NCI-H524 (cell line): Measurements from ENCODE around the gene TMEM63A.
A peak's percentile ranks its signal among the peaks of the same experiment; 100 is the strongest.

Experiments
- DNase-seq, 2 experiments: peaks; one replicate each; lab custom pipeline; 2025; lab: John Stamatoyannopoulos, UW

TMEM63A gene

DNA sequence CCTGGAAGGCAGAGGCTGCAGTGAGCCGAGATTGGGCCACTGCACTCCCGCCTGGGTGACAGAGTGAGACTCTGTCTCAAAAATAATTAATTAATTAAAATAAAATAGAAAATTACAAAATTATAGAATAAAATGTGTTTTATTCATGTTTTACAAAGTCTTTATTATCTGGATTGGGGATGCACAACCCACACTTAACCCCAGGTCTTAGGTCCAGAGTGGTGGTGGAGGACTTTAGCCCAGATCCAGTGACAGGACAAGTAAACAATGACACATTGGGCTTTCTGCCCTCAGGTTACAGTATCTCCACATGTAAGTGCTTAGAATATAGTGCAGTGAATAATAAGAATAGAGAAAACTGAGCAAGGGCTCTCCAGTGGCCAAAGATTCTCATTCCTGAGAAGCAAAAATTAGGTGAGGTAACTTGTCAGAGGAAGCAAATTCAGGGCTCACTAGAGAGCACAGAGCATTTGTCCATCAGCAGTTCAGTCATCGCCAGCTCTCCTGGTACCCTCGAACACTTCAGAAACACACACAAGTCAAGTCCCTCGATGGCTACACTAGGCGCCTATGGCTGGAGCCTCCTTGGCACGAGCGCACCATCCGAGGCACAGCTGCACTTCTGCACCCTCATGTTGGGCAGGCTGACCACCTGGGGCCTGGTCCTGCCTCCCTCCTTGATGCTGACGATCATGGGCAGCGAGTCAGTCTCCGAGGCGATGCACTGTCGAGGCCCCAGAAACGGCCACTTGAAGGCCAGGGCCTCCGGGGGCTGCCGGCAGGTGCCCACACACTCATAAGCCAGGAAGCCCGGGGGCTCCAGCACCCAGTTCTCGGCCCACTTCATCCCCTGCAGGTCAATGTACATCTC, 4.2 kb upstream of the TMEM63A start:
- DNase-seq, result no peak

DNA sequence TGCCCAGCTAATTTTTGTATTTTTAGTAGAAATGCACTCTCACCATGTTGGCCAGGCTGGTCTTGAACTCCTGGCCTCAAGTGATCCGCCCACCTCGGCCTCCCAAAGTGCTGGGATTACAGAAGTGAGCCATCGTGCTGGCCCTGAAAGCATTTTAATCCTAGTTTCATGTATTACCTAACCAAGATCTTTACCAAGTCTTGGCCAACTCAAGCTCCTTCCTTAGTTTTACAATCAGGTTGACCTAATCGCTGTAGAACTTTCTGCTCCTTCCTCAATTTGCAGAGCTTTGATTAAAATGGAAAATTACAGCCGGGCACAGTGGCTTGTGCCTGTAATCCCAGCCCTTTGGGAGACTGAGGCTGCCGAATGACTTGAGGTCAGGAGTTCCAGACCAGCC, 3.2 kb upstream of the TMEM63A start:
- DNase-seq, result no peak

DNA sequence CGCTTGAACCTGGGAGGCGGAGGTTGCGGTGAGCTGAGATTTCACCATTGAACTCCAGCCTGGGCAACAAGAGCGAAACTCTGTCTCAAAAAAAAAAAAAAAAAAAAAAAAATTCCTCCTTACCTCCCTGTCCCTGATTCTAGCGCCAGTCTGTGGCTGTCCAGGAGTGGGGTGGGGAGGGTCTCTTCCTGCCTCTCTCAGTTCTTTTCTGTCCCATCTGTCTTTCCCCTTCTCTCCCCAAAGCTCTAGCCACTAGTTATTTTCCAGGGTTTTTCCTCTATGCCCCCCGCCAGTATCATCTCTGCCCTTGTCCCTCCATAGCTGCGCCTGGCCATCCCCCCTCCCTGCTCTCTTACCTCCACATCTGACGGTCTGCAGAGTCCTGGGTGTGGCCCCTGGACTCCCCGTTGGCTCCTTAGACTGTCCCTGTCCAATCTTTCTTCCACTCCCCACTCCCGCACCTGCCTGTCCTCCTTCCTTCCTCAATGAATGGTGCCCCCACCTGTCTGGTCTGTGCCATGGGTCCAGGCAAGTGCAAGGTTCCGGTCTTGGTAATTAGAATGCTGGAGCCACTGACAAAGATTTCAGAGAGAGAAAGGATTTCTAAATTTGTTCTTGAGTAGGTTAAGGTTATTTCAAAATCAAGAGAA, 1.6 kb upstream of the TMEM63A start:
- no peak for DNase-seq

DNA sequence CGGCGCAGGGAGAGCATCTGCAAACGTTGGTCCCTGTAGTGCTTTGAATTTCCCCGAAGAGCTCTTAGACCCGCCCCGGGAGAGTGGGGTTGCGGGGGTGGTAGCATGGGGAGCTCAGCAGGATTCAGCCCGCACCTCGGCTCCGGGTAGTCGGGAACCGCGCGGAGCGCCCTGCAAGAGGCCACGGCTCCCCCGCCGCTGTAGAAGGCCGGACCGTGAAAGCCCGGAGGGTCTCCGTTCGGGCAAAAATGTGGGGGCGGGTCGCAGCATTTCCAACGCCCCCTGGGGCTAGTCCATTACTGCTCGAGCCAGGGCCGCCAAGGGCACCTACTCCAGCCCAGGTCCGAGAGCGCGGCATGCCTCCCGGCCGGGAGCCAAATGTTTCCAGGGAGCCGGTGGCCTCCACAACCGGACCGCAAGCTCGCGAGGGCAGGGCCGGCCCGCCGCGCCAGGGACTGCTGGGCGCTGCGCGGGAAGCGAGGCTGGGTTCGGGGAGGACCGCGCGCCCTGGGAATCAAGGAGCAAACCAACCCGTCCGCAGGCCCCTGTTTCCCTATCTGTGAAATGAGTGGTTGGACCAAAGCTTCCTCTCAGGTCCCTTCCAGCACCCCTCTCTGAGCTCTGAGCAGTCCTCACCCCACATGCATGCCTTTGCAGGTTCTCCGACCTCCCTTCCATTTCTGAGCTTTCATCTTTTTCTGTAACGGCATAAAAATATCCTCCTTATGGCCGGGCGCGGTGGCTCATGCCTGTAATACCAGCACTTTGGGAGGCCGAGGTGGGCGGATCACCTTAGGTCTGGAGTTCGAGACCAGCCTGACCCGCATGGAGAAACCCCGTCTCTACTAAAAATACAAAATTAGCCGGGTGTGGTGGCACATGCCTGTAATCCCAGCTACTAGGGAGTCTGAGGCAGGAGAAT, 775 bp upstream of the TMEM63A start:
- peak in 1 of 2 experiments; percentile 36 for DNase-seq

DNA sequence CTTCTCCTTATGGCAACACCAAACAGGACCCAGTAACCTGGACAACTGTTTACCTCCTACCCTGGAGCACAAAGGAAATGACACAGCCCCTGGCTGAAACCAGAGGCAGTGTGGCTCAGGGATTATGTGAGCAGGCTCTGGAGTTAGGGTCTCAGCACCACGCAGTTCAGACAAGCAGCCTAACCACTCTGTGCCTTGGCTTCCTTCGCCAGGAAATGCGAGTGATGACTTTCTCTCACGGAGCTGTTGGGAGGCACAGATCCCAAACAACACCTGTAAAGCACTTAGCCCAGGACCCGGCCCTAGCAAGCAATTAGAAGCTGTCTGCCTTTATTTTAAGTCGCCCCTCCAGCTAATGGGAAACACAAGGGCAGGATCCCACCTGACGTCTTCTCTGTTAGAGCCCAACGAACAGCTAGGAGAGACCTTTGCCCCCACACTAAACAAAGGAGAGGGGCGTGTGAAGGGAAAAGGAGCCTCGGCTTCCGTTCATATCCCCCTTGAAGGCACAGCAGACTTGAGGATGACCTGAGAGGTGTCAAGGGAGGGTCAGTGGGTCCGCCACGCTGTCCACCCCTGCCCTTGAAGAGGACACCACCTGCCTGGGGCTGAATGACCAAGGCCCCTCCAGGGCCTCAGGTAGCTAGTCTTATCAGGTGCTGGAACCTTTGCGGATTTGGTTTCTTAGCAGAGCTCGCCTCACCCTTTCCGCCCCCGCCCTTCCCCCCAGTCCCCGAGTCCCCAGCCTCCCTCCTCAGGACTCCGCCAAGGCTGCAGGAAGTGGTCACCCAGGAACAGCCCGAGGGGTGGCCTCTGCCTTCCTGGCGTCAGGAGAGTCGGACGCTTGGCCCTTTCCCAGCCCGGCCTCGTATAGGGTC, 860 bp downstream of the TMEM63A start:
- no peak for DNase-seq

DNA sequence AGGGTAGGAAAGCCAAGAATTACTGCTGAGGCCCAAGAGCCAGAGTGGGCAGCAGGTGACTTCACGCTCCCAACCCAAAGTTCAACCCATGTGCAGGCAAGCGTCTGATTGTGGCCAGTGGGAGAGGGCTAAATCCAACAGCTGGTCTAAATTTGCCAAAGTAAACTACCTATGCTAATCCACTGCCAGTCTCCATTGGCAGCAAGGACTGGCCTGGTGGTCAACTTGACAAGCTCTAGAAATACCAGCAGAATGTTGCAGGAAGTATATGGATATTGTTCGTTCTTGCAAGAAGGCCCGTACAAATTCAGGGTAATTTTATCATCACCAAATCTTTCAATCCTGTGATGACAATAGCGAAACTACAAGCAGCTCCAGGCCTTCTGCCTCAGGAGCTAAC, 1.5 kb downstream of the TMEM63A start:
- no peak for DNase-seq

DNA sequence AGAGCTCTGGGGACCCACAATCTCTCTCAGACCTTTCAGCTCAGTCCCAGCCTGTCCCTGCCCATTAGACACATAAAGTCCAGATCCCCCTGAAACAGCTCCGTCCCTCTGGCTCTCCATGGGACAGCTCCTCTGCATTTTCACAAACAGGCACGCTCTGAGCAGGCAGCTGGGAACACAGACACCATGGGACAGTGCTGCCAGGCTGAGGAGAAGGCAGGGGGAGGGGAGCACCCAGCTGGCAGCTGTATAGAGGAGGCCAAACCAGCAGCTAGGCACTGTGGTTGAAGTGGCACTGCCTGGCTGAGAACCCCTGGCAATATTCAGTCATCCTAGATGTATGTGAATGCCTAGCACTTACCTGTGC, 2.0 kb downstream of the TMEM63A start:
- peak in 1 of 2 experiments; percentile 3 for DNase-seq

DNA sequence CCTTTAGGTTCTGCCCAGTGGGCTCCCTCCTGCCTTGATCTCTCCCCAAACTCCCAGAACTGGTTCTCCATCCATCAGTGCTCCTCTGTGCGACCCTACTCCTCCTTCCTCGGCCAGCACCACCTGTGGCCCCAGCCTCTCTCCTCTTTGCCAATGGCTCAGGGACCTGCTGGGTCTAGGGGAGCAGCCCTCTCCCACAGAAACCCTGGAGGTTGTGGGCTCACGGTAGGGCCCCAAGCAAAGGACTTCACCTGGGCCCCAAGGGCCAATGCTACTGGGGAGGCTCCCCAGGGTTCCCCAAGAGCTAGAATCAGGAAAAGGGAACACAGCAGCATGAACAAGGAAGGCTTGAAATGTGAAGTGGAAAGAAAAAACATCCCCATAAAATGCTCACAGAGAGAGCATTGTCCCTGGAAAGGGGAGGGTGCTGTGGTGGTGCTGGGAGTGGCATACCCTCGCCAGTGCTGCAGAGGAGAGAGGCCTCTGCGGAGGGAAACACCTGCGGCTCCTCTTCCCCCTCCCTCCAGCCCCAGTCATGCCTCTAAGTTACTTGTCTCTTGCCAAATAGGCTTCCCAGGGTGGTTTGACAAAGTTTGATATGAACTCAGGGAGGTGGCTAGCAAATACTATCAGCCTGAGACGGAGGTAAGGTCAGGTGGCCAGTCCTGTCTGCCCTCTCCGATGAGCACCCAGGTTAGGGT, 2.5 kb downstream of the TMEM63A start:
- DNase-seq, result no peak

DNA sequence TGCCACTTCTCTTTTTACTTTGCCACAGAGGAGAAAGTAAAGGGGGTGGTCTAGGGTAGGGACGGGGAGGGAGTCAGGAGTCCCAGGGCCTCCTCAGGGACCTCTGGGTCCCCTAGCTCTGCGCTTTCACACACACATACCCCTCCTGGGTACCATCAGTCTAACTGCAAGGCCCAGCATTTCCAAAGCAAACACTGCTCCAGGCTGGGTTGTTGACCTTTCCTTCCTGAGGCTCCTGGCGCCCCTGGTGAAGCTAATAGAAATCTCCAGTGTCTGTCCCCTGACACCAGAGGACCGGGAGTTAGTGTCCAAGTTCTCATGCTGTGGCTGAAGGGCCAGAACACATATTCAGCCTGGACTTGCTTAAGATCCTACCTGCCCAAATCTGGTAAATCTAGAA, 3.9 kb downstream of the TMEM63A start:
- DNase-seq, result no peak

DNA sequence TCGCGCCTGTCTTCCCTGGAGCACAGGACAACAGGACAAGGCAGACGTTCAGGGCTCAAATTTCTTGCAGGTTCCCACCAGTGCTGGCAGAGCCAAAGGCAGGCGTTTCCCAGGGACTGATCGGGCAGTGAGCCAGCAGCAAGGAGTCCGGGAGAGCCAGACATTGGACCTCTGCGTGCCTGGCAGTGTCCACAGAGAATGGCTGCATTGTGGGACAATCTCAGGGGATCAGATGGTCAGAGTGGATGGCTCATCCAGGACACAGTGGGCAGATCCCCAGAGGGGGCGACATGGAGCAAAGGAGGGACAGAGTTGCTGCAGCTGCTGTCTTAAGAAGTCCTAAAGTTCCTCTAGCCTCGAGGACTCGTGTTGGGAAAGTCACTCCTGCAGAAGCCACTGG, 4.6 kb downstream of the TMEM63A start:
- peak in 1 of 2 experiments; percentile 49 for DNase-seq

DNA sequence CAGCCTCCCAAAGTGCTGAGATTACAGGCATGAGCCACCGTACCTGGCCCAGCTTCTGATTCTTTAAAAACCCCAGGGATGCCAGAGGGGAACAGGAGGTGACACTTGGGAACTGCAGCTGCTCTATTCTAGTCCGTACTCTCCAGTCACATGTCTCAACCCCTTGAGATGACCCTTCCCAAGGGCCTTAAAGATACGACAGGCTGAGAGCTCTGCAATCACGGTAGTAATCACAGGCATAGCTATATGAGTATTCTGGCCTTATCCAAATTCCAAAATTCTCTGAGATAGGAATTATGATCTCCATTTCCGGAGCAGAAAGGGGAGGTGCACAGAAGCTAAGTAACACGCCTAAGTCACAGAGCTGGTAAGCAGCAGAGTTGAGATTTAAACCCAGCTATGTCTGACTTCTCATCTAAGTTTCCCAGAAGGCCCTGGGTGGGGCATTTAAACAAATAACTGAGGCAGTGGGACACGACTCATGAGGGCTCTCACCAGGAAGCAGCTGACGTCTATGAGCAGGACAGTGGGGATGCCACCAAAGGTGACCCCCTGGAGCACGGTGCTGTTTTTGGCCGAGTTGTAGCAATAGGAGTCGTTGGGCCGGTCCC, 5.2 kb downstream of the TMEM63A start:
- DNase-seq, result no peak

DNA sequence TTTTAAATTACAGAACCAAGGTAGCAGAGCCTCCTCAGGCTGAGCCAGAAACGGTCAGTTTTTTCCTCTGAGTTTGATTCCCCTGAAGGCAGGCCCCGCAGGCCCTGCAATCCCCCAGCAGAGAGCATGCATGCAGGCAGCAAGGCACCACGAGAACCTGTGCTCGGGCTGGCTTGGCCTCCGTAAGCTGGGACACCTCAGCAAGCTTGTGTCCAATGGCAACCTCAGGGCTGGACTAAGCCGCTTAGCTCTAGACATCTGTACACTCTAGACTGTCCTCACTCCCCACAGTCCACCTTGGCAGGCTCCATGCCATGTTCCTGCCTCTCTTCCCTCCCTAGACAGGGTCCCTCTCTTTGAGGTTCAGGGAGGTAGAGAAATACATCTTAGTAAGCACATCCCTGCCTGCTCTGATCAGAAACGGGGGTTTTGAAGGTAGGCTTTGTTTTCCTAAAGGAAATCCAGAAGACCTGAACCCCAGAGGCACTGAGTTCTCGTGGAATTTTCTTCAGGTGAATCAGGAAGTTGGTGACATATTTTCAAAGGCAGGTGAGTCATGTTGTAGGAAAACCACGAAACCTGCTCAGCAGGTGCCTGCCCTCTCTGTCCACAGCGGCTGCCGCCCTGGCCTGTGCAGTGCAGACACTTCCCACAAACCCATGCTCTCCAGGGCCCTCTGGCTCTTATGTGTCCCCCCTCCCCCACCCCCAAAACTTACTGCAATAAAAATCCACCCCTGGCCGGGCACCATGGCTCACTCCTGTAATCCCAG, 7.0 kb downstream of the TMEM63A start:
- DNase-seq, result peak in 1 of 2 experiments; percentile 59

DNA sequence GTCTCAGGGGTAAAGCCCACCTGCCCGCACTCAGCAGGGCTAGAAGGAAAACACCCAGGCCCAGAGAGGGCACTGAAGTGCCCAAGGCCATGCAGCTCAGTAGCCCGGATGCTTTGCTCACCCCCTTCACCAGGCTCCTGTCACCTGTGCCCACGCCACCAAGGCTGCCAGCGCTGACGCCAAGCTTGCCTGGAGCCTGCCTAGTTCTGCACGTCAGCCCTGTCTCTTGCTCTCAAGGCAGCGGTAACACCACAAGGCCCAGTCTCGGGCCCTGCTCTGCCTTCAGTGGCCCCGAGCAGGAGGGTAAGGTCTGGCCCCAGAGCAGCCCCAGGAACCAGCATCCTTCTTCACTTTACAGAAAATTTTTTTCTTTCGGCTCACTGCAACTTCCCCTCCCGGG, 7.7 kb downstream of the TMEM63A start:
- DNase-seq, result no peak

DNA sequence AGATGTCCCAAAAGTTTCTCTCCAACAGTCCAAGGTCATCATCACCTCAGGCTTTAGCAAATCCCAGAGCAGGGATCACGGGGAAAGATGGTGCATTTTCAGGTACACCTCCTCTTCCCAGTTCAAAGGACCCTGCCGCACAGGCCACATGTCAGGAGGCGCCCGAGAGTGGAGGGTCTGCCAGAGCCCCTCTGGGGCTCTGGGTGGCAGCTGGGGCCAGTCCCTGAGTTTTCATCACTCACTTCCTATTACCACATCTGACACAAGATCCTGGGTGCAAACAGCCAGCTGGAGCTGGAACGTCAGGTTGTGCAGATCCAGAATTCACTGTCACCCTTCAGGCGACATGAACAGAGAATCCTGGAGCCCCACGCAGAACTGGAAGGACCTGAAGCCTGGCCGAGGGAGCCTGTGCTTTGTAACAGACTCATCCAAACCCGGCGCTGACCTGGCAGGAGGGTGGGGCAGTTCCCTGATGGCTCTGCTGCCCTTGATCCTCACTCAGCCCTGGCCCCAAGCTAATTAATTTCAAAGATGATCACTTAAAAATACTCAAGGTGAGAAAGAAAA, 8.8 kb downstream of the TMEM63A start:
- no peak for DNase-seq

DNA sequence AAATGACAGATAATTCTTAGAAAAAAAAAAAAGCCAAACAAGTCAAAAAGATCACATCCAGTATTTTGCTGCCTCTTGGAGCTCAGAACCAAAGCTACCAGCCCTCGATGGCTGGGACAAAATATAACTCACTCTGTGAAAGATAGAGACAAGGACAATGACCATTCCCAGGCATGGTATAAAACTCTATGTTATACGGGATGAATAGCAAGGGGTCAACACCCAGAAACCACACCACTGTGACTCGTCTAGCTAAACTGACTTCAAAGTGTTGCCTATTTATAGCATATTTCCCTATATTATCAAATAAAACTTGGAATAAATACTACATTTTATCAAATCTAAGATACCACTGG, 10.1 kb downstream of the TMEM63A start:
- DNase-seq, result no peak

DNA sequence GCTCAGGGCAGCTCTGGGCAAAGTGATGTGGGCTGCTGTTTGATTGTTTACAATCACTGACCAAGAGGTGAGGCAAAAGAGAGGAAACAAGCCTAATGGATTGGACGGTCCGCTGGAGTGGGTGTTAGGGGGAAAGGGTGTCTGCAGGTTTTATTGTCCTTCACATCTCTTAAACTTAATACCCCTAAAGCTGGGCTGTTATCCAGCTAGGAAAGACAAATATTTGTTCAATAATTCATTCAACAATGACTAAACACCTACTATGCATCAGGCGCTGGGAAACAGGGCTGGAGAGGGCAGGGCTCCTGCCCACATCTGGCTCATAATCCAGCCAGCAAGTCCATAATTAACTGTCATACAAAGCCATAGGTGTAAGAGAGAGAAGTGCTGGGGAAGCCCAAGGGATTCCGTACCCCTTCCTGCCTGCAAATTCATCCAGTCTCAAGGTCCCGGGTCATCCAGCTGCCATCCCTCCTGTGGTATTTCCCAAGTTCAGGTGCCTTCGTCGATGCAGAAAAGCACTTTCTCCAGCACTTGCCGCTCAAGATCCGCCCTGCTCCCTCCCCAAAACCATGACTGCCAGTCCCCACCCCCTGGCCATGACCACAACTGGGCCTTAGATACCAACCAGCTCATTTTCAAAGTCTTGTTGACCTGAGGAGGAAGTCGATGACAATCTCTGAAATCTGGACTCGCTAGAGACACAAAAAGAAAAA, 10.7 kb downstream of the TMEM63A start:
- DNase-seq, result no peak

DNA sequence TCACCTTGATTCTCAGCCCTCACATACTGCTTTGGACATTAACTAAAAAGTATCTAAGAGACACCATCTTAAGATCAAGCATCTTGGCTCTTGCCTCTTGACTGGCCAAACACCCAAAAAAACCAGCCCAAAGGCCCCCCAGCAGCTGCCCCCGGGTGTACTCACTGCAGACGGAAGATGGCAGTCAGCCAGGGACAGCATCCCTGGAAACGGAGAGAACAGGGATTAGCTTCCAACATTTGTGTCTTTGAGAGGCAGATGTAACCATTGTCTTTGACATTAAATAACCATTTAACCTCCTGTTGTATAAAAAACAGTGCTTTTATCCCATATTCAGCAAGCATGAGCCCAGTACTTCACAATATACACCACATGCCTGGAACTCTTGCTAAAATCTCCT, 11.3 kb downstream of the TMEM63A start:
- DNase-seq, result peak; percentile 39 to 68

DNA sequence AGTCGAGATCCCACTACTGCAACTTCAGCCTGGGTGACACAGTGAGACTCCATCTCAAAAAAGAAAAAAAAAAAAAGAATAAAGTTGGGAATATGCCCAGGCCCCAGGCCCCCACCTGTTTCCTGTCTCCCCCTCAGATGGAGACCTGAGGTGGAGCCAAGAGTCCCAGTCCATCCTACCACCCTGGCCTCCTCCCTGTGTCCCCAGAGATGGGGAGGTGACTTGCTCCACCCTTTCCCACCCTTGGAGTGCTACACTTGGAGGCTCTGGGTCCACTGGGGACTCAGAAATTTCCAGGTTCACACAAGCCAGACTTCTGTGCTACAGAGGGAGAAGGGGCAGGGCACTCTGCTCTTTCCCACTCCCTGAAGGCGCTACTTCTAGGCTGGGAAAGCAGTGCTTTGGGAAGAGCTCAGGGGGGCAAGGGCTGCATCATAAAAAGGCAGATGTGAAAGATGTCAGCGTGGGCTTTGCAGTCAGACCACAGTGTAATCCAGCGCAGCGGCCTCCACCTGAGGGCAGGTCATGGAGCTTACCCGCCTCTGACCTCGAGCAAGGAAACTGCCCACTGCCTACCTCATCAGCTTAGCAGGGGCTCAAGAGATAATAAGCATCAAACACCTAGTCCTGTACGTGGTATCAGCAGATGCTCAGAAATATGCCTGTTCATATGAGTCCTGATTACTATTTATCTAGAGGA, 13.4 kb downstream of the TMEM63A start:
- DNase-seq, result no peak
